ENCODE data around the gene NOTCH1.

- TF ChIP-seq CTCF (IDR thresholded peaks at IDR 0.05) (no peak), POLR2A (IDR thresholded peaks at IDR 0.05) (no peak)
Observed at GRCh38 chr9:136460772-136461325, 85.0 kb downstream of the NOTCH1 start.

Data from Peyer's patch (tissue), 4 donors.